RWPE2 (cell line): ENCODE results near the gene TNFSF13B.

Experiments
- ATAC-seq: fragments of 200-7000 bp; cut with Tn5 transposase; 3 replicates; pipeline ENCODE4 v1.9.1; 2021; ENCODE audit warnings: low read depth
- DNase-seq: peaks from one replicate; pipeline ENCODE4 v3.0.0-alpha.2; 2020; ENCODE audit warnings: low spot score
- H3K27ac ChIP-seq: fragments of 450-650 bp; 2 replicates; pipeline ENCODE4 v1.5.1; 2017; ENCODE audit warnings: mild to moderate bottlenecking; ENCODE audit not compliant: poor library complexity, severe bottlenecking
- H3K27me3 ChIP-seq: fragments of 250-450 bp; sonication (Bioruptor Pico); 2 replicates; pipeline ENCODE4 v1.5.1; 2021; ENCODE audit warnings: mild to moderate bottlenecking, moderate library complexity; ENCODE audit not compliant: insufficient read depth, poor library complexity, severe bottlenecking
- H3K36me3 ChIP-seq: fragments of 250-450 bp; sonication (Bioruptor Pico); 2 replicates; pipeline ENCODE4 v1.5.1; 2020; ENCODE audit warnings: low read depth, mild to moderate bottlenecking, moderate library complexity
- H3K4me1 ChIP-seq: fragments of 250-450 bp; sonication (Bioruptor Pico); 2 replicates; pipeline ENCODE4 v1.5.1; 2021; ENCODE audit warnings: mild to moderate bottlenecking, moderate library complexity; ENCODE audit not compliant: insufficient read depth, poor library complexity, severe bottlenecking
- H3K4me3 ChIP-seq: fragments of 250-450 bp; sonication (Bioruptor Pico); 2 replicates; pipeline ENCODE4 v1.5.1; 2021; ENCODE audit warnings: mild to moderate bottlenecking, moderate library complexity; ENCODE audit not compliant: severe bottlenecking
- H3K9me3 ChIP-seq: fragments of 250-450 bp; sonication (Bioruptor Pico); 2 replicates; pipeline ENCODE4 v1.5.1; 2021; ENCODE audit warnings: mild to moderate bottlenecking, moderate library complexity; ENCODE audit not compliant: severe bottlenecking
- CTCF ChIP-seq: fragments of 450-650 bp; IDR thresholded peaks from one replicate; pipeline ENCODE4 v1.5.1; 2017; ENCODE audit warnings: mild to moderate bottlenecking, moderate library complexity; ENCODE audit not compliant: poor library complexity, severe bottlenecking

TNFSF13B gene

DNA sequence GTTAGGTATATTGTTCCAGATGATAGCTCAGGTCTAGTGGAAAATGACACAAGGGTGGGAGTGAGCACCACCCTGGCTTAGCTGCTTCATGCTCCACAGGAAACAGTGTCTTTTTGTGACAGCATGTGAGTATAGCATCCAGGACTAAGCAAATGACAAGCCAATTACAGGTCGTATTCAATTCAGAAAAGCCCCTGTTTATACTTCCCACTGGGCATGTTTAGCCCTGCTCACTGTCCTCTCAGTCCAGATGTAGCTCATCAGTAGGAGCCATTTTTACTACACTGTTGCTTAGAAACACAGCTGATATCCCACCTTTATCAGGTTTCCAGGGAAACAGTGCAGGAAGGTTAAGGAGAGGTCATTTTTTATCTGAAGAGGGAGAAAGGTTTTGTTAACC, 43.3 kb upstream of the TNFSF13B start:
- Histone ChIP-seq H3K27ac (no peak overlapping the region), H3K4me3 (no peak overlapping the region), H3K27me3 (no peaks in the 10 kb centered on the region), H3K9me3 (no peaks in the 10 kb centered on the region), H3K36me3 (peaks cover 15% of the 10 kb centered on the region; the same call in 1 of the 2 replicates), H3K4me1 (no peaks in the 10 kb centered on the region)
- TF ChIP-seq CTCF: no peak
- peak; percentile 40; the same call in 1 of the 3 replicates for ATAC-seq
- no peak for DNase-seq

- Histone ChIP-seq H3K36me3 (peaks cover 18% of the 10 kb centered on the region; the same call in 1 of the 2 replicates), H3K9me3 (no peaks in the 10 kb centered on the region), H3K27me3 (no peaks in the 10 kb centered on the region), H3K4me3 (no peak overlapping the region), H3K4me1 (no peaks in the 10 kb centered on the region), H3K27ac (no peak overlapping the region)
- TF ChIP-seq CTCF: peak; percentile 94
- no peak for ATAC-seq
- DNase-seq: no peak
Measured at GRCh38 chr13:108227651-108228272, 41.8 kb upstream of the TNFSF13B start.

DNA sequence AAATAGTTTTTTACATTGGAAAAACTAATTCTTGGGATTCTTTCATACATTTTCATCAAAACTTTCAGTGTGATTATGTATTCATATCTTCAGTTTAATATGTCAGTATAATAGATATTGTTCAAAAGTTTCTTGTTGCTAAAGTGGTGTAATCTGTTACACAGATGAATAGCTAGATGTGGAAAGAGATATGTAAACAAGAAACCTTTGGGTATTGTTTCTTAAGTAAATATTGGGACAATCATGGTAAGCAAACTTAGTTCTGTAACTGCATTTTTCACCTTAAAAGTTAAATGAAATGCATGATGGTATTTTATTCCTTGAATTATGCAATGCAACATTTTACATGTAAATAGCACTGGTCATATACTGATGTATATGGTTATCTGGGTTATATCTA, 39.1 kb upstream of the TNFSF13B start:
- Histone ChIP-seq H3K36me3 (peaks cover 18% of the 10 kb centered on the region; the same call in 1 of the 2 replicates), H3K9me3 (no peaks in the 10 kb centered on the region), H3K4me3 (no peak overlapping the region), H3K27me3 (no peaks in the 10 kb centered on the region), H3K4me1 (no peaks in the 10 kb centered on the region), H3K27ac (no peak overlapping the region)
- no peak for ATAC-seq
- no peak for TF ChIP-seq CTCF
- no peak for DNase-seq

DNA sequence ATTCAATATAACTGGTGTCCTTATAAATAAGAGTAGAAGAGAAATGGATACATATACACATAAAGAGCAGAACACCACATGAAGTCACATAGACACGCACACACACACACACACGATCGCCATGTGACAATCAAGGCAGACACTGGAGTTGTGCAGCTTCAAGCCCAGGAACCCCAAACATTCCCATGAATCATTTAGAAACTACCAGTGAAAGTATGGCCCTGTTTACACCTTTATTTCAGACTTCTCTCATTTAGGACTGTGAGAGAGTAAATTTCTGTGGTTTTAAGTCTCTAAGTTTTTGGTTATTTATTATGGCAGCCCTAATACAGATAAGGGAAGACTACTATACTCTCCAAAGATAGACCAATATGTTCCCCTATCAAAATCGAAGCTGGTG, 20.4 kb upstream of the TNFSF13B start:
- no peaks in the 10 kb centered on the region for H3K36me3 ChIP-seq
- no peak overlapping the region for H3K27ac ChIP-seq
- TF ChIP-seq CTCF: no peak
- H3K9me3 ChIP-seq: no peaks in the 10 kb centered on the region
- ATAC-seq: no peak
- no peaks in the 10 kb centered on the region for H3K27me3 ChIP-seq
- no peak overlapping the region for H3K4me3 ChIP-seq
- no peaks in the 10 kb centered on the region for H3K4me1 ChIP-seq
- DNase-seq: no peak

GRCh38 chr13:108257248-108257647, 12.3 kb upstream of the TNFSF13B start:
- ATAC-seq (no peak), DNase-seq (no peak)
- H3K36me3 ChIP-seq: no peaks in the 10 kb centered on the region
- H3K4me3 ChIP-seq: no peak overlapping the region
- H3K4me1 ChIP-seq: no peaks in the 10 kb centered on the region
- no peak overlapping the region for H3K27ac ChIP-seq
- no peaks in the 10 kb centered on the region for H3K27me3 ChIP-seq
- no peak for TF ChIP-seq CTCF
- H3K9me3 ChIP-seq: no peaks in the 10 kb centered on the region
